HepG2 (cell line): ENCODE data around the gene CSF1R. TPM values are rescaled to one million over a fixed set of nuclear protein-coding genes. Genes with fewer than 3 reads are reported as not detected.

Source experiments
- ATAC-seq: fragments of 200-7000 bp; cut with Tn5 transposase; 3 replicates; pipeline ENCODE4 v1.9.1; 2020; ENCODE audit warnings: mild to moderate bottlenecking, moderate library complexity
- BruUV-seq: library from RNA; stranded (reverse); fragments of 400-500 nt; replicated peaks from 2 replicates; lab custom pipeline; 2021; lab: Mats Ljungman, UMichigan
- CTCF ChIA-PET: fragments of 300-600 bp; formaldehyde crosslinking; extraction: SDS; loops from one replicate; lab custom pipeline; 2021; ENCODE audit warnings: low total read pairs, inconsistent platforms, low intra/inter-chr PET ratio; lab: Yijun Ruan, JAX
- POLR2A ChIA-PET: fragments of 350-600 bp; sonication (Branson Sonifier 250); formaldehyde crosslinking; loops from one replicate; lab custom pipeline; 2020; ENCODE audit warnings: antibody characterized with exemption, inconsistent platforms; lab: Yijun Ruan, JAX
- DNase-seq: peaks from one replicate; pipeline ENCODE4 v3.0.0-alpha.2; 2015; ENCODE audit warnings: low spot score
- FAIRE-seq: peaks from 3 replicates; lab custom pipeline; 2011; peaks lifted over from hg19 to GRCh38; lab: Jason Lieb, UNC
- H2AFZ ChIP-seq: one replicate; pipeline ENCODE4 v1.6.1; 2011; ENCODE audit warnings: low read length, inconsistent platforms
- H3K27ac ChIP-seq: fragments of 300-600 bp; 3 replicates; pipeline ENCODE4 v1.8.0; 2011; ENCODE audit warnings: mixed run types, mild to moderate bottlenecking, mixed read lengths, low read length, inconsistent platforms; ENCODE audit not compliant: insufficient read depth; ENCODE audit errors: extremely low read length
- H3K27me3 ChIP-seq, 2 experiments: fragments of 200-600 bp in 1 of 2; 2 replicates in 1 of 2; 3 replicates in 1 of 2; pipeline versions ENCODE4 v1.6.0 to v1.8.0; 2011; ENCODE audit warnings: low read length in 2 of 2, mild to moderate bottlenecking in 2 of 2, moderate library complexity in 2 of 2, inconsistent platforms in 1 of 2; ENCODE audit not compliant: insufficient read depth in 2 of 2, control insufficient read depth in 1 of 2
- H3K36me3 ChIP-seq, 2 experiments: fragments of 200-600 bp in 1 of 2; replicated peaks in 1 of 2; 2 replicates in 1 of 2; 3 replicates in 1 of 2; pipeline versions ENCODE4 v1.5.1 to v1.8.0; 2011; ENCODE audit warnings: low read length in 2 of 2, inconsistent platforms in 1 of 2; ENCODE audit not compliant: insufficient read depth in 2 of 2, control insufficient read depth in 1 of 2
- H3K4me1 ChIP-seq: 2 replicates; pipeline ENCODE4 v1.5.1; 2012; ENCODE audit warnings: low read length, inconsistent platforms; ENCODE audit not compliant: insufficient read depth
- H3K4me2 ChIP-seq: 2 replicates; pipeline ENCODE4 v1.6.0; 2011; ENCODE audit warnings: low read depth, low read length, inconsistent platforms
- H3K4me3 ChIP-seq, 3 experiments: fragments of 200-600 bp in 1 of 3; sonication (generic), shearing (Covaris generic) in 1 of 3; replicated peaks in 1 of 3; 2 replicates each; pipeline ENCODE4 v1.5.1; 2011 to 2016; ENCODE audit warnings: low read length in 3 of 3, inconsistent platforms in 2 of 3, low read depth in 2 of 3, mild to moderate bottlenecking in 2 of 3, control low read depth in 1 of 3, mixed read lengths in 1 of 3; ENCODE audit not compliant: insufficient read depth in 1 of 3
- H3K79me2 ChIP-seq: one replicate; pipeline ENCODE4 v1.6.1; 2011; ENCODE audit warnings: low read length, inconsistent platforms; ENCODE audit not compliant: insufficient read depth
- H3K9ac ChIP-seq: 2 replicates; pipeline ENCODE4 v1.6.0; 2011; ENCODE audit warnings: mild to moderate bottlenecking, low read depth, low read length, inconsistent platforms; ENCODE audit not compliant: insufficient read depth
- H3K9me3 ChIP-seq: 2 replicates; pipeline ENCODE4 v1.5.1; 2012; ENCODE audit warnings: mild to moderate bottlenecking, low read length
- H4K20me1 ChIP-seq: 2 replicates; pipeline ENCODE4 v1.6.0; 2011; ENCODE audit warnings: inconsistent platforms, mild to moderate bottlenecking, low read length, moderate library complexity; ENCODE audit not compliant: insufficient read depth
- ATF1 ChIP-seq: IDR thresholded peaks from 2 replicates; pipeline ENCODE4 v1.6.1; 2016; ENCODE audit warnings: mild to moderate bottlenecking, control low read depth
- MAFF ChIP-seq: IDR thresholded peaks from 2 replicates; pipeline ENCODE4 v1.6.1; 2011; ENCODE audit warnings: low read depth, low read length, improper control_type of control experiment
- MAFK ChIP-seq, 2 experiments: IDR thresholded peaks in 1 of 2; conservative IDR thresholded peaks in 1 of 2; 2 replicates each; pipeline ENCODE4 v1.6.1; 2011; ENCODE audit warnings: improper control_type of control experiment in 2 of 2, low read length in 2 of 2
- MIER2 ChIP-seq: IDR thresholded peaks from 2 replicates; pipeline ENCODE4 v1.6.1; 2016; ENCODE audit warnings: missing biosample characterization, missing genetic modification reagents
- ZC3H4 ChIP-seq: sonication (generic); formaldehyde crosslinking; IDR thresholded peaks from 2 replicates; pipeline ENCODE4 v1.4.0; 2020; ENCODE audit warnings: missing genetic modification reagents, borderline replicate concordance
- ZHX2 ChIP-seq, 2 experiments: sonication (generic) in 1 of 2; formaldehyde crosslinking in 1 of 2; IDR thresholded peaks; 2 replicates each; pipeline versions ENCODE4 v1.6.1 to v1.9.0; 2014 to 2022; ENCODE audit warnings: antibody characterized with exemption in 1 of 2, borderline replicate concordance in 1 of 2, inconsistent platforms in 1 of 2, low read depth in 1 of 2, missing genetic modification reagents in 1 of 2
- ZNF746 ChIP-seq: sonication (generic); formaldehyde crosslinking; IDR thresholded peaks from 2 replicates; pipeline ENCODE4 v1.8.0; 2022; ENCODE audit warnings: mild to moderate bottlenecking, missing genetic modification reagents
- WGBS: methylation state at CpG from one replicate; pipeline ENCODE4 v1.1.6; 2017; ENCODE audit warnings: low lambda C conversion rate; 5-methylcytosine and 5-hydroxymethylcytosine counted together
- in situ Hi-C: cut with HindIII; loops from 2 replicates; pipeline ENCODE4 v1.10.0; 2017; ENCODE audit warnings: low pct_unique_long_range_greater_than_20kb; ENCODE audit not compliant: extremely low pct_ligation_motif_present
- intact Hi-C: fragments of 100-400 bp; cut with micrococcal nuclease; formaldehyde crosslinking; loops from one replicate; pipeline ENCODE4 v1.10.0; 2022; ENCODE audit not compliant: unreplicated experiment
- polyA plus RNA-seq, 8 experiments: library from polyadenylated mRNA; depleted of rRNA in 3 of 8; stranded (reverse) in 7 of 8; unstranded in 1 of 8; fragments of >200 nt; fragmentation: Illumina TruSeq in 4 of 8; extraction: Trizol in 4 of 8; gene quantifications; 2 replicates each; pipeline versions ENCODE4 v1.2.1 to v1.2.3, GENCODE V29; 2011 to 2016; ENCODE audit warnings: low read depth in 4 of 8, missing spikeins in 1 of 8, mixed read lengths in 1 of 8; ENCODE audit not compliant: insufficient read depth in 1 of 8
- total RNA-seq, 5 experiments: library from RNA; depleted of rRNA; stranded (reverse); fragments of >200 nt; fragmentation: Illumina TruSeq; extraction: Trizol; gene quantifications; 2 replicates each; pipeline ENCODE4 v1.2.3, GENCODE V29; 2016; ENCODE audit warnings: low read depth in 1 of 5

CSF1R gene
- total and polyA plus RNA-seq, 2 of the 13 experiments (the other 11 are each of a cell fraction or from before 2014, with no cell fraction given), result 0.01 TPM; not detected in 1

DNA sequence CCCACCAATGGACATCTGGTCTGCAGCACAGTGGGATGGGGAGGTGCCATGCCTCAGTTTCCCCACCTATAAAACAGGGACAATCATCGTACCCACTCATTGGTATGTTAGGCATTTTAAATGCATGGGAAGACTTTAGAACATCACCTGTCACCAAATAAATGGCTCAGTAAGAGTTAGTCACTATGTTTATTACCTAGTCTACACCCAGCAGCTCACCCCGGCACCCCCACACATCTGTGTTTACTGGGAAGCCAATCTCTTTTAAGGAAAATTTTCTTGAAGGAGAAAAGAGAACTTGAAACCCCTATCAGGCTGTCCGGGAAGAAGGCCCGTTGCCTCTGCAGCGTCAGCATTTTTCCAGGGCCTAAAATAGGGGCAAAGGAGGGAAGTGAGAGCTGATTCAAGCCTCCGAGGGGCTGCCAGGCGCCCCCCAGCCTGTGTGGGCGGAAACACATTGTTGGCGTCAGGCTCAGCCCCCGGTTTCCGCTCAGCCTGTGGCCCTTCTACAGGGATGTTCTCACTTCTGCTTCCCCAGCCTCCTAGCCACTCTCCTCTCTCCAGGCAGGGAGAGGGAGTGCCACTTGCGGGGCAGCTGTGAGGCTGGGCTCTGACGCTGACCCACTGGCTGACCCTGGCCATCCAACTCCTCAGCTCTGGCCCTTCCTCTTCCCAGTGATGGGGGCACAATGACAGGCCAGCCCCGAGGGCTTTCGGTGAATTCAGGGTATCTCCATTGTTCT is 4.6 kb downstream of the CSF1R start:
- in situ Hi-C loops, result no loop called here
- H3K27ac ChIP-seq, result no peak overlapping the region
- peaks cover 4 to 50% of the 10 kb centered on the region in 2 experiments for H3K27me3 ChIP-seq
- DNase-seq (no peak), FAIRE-seq (no peak), ATAC-seq (no peak)
- no peak overlapping the region for H3K4me3 ChIP-seq
- no peaks in the 10 kb centered on the region for H3K36me3 ChIP-seq
- no peak overlapping the region for H3K9ac ChIP-seq
- no TSS peak for BruUV-seq
- 21% methylated on average over 14 of the region's 15 CpGs for WGBS
- CTCF ChIA-PET, result no interaction called here
- intact Hi-C loops, result no loop called here
- no peaks in the 10 kb centered on the region for H3K79me2 ChIP-seq
- no peak for TF ChIP-seq ZNF746 (CRISPR knock-in tag)
- peak; percentile 65 for TF ChIP-seq MAFF
- TF ChIP-seq ATF1 (CRISPR knock-in tag), result no peak
- TF ChIP-seq MIER2 (CRISPR knock-in tag), result no peak
- peak; percentile 77 to 85 for TF ChIP-seq MAFK (conservative IDR thresholded peaks at IDR 0.05 in 1 of 2, IDR thresholded peaks at IDR 0.05 in 1 of 2; ENCODE audit: low read length in 2 of 2)
- TF ChIP-seq ZHX2 (IDR thresholded peaks at IDR 0.05; ENCODE audit: low read depth), result no peak
- TF ChIP-seq ZHX2 (CRISPR knock-in tag; IDR thresholded peaks at IDR 0.05; ENCODE audit: borderline replicate concordance), result no peak
- no peak for TF ChIP-seq ZC3H4 (CRISPR knock-in tag)
- peaks cover 17% of the 10 kb centered on the region for H3K4me1 ChIP-seq
- H4K20me1 ChIP-seq, result no peaks in the 10 kb centered on the region
- H2AFZ ChIP-seq, result no peak overlapping the region
- H3K4me2 ChIP-seq, result no peak overlapping the region
- H3K9me3 ChIP-seq, result no peaks in the 10 kb centered on the region
- POLR2A ChIA-PET, result no interaction called here
